Activated CD4-positive, alpha-beta T cell treated with anti-CD3 and anti-CD28 coated beads for 1 hour (primary cell): ENCODE measurements around the gene RASSF5.

Source experiments
- DNase-seq: peaks from one replicate; pipeline ENCODE4 v3.0.0-alpha.2; 2020

RASSF5 gene

DNA sequence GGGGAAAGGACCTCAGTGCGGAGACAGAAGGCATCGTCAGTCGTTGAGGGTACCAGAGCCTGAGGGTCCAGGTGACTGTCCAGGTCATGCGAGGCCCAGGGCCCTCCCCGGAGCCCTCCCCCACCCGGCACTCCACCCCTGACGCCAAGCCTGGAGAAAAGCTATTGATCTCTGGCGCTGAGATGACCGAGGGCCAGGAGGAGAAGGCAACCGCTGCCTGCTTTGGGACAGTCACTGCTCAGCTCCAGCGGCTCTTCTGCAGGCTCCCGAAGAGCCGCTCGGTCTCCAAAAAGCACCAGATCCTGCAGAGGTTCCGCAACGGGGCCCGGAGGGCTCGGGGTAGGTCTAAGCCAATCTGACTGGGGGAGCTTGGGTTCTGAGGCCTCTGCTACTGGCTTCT, 10.9 kb downstream of the RASSF5 start:
- DNase-seq: no peak

GRCh38 chr1:206518743-206519142, 11.4 kb downstream of the RASSF5 start:
- DNase-seq: no peak

GRCh38 chr1:206521127-206521526, 13.8 kb downstream of the RASSF5 start:
- DNase-seq: no peak

GRCh38 chr1:206521694-206522402, 14.5 kb downstream of the RASSF5 start:
- no peak for DNase-seq

DNA sequence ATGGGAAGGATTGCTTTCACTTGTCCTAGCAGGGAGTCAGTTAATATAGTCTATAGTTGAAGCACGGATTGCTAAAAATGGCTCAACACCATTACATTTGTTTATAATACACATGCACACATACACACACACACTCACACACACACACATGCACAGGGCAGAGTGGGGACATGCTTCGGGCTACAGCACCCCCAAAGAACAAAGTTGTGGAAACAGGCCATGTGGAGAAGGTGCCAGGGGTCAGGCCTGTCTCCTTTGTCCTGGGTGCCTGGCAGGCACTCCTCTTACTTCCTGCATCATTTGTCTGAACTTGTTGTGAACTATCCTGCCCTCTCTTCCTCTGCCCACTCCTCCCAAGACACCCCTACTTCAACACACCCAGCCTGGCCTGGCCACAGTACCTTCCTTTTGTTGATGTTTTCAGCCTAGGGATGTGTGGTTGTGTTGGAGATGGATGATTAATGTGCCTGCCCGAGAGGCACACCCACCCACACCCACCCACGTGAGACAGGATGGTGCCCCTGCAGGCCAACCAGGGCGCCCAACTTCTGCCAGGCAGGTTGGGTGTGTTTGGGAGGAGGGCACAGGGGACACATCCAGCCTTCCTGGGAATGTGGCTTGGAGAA, 17.5 kb downstream of the RASSF5 start:
- no peak for DNase-seq

GRCh38 chr1:206526064-206526911, 19.0 kb downstream of the RASSF5 start:
- DNase-seq: no peak

GRCh38 chr1:206529425-206529824, 22.1 kb downstream of the RASSF5 start:
- DNase-seq: no peak

DNA sequence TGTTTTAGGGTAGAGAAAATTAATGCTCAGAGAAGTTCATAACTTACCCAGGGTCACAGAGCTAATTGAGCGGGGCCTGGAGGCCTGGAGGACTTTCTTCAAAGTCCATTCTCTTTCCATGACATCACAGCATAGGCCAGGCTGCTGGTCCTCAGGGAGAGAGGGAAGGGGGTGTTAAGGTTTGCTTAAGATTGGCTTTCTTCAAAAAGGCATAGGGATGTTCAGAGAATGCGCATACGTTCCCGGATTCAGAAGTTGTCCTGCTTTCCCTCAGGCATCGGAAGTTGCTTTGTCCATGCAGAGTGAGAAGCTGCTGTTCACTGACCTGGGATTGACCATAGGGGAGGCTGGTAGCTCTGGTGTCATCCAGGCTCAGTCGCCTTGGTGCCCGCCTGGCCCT, 25.0 kb downstream of the RASSF5 start:
- no peak for DNase-seq

- DNase-seq: no peak
These were observed 27.2 kb downstream of the RASSF5 start for GRCh38 chr1:206534552-206534951.

- DNase-seq: no peak
These were observed 28.5 kb downstream of the RASSF5 start for GRCh38 chr1:206535853-206536188.

DNA sequence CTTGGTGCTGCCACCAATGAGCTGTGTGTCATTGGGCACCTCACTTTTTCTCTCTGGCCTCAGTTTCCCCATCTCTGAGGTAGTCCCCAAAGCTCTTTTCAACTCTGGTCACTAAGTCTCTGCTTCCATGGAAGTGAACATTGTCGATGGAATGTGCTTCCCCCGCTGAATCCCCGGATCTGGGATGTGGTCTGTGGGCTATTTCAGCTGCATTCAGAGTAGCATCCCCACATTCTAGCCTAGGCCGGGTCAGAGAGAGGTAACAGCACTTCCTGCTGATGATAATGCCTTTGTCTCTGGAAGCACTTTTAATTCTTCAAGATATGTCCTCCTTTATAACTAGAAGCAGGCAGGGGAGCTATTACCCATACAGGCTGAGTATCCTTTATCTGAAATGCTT, 29.8 kb downstream of the RASSF5 start:
- no peak for DNase-seq

- DNase-seq: no peak
These were observed 30.9 kb downstream of the RASSF5 start for GRCh38 chr1:206538086-206538770.

GRCh38 chr1:206538901-206539640, 31.7 kb downstream of the RASSF5 start:
- no peak for DNase-seq

DNA sequence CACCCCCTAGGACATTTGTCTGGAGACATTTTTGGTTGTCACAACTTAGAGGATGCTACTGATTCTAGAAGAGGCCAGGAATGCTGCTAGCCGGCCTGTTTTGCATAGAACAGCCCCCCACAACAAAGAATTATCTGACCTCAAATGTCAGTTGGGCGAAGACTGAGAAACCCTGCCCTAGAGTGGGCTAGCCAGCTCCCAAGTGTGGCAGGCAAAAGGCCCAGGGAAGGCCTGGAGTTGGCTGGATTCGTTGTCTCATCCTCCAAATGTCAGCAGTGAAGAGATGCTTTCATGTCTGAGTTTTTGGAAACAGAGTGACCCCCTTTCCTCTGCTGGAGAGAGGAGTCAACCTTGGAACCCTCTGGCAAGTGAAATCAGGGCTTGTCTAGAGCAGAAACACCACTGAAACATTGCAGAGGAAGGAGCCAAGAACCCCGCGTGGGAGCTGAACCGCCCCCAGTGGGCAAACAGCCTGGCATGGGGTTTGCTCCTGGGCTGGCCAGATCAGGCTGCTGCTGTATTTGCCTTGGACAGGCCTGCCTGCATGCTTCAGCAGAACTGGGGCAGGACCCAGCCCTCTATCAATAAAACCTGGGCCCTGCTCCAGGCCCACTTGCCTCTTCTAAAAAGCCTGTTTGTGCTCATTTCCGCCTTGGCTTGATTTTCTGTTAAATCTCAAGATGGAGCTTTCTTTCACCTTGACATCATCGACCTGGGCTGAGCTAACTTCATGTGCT, 32.9 kb downstream of the RASSF5 start:
- no peak for DNase-seq

GRCh38 chr1:206541236-206541833, 34.0 kb downstream of the RASSF5 start:
- no peak for DNase-seq

DNA sequence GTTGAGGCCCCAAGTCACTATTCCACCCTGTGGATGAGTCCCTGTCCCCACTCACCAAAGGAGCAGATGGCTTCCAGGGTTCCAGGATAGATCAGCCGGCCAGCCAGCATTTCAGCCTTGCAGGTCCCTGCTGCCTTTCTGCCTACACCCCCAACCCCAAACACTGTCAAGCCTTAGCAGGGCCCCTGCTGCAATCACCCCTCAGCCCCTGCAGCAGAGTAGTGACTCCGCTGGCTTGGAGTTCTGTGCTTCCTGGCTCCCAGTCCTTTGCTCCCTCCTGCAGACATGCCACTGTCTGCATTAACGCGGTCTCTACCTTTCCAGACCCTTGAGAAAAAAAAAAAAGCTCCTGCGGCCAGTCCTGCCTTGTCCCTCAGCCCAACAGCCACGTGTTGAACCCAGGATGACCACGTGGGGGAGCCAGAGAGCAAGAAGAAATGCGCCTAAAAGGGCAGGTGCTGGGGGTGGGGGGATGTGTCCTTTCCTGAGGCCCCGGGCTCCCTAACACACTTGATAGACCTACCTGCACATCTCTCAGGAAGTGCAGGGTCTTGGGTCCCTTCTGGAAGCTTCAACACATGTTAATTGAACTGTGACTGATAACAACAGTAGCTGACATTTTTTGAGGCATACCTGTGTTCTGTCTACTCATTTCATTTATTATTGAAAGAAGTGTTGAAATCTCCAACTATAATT, 37.4 kb downstream of the RASSF5 start:
- peak; percentile 72 for DNase-seq

GRCh38 chr1:206545351-206545750, 38.0 kb downstream of the RASSF5 start:
- DNase-seq: no peak

DNA sequence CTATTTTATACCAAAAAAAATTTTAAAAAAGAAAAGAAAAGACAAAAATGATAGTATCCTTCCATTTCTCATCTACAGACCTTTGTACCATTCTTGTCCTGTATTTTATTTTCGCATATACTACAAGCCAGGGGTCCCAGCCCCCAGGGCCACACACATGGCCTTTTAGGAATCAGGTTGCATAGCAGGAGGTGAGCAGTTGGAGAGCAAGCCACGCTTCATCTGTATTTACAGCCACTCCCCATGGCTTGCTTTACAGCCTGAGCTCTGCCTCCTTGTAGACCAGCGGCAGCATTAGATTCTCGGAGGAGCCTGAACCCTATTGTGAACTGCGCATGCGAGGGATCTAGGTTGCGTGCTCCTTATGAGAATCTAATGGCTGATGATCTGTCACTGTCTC, 39.8 kb downstream of the RASSF5 start:
- no peak for DNase-seq

GRCh38 chr1:206550446-206550845, 43.1 kb downstream of the RASSF5 start:
- DNase-seq: no peak

DNA sequence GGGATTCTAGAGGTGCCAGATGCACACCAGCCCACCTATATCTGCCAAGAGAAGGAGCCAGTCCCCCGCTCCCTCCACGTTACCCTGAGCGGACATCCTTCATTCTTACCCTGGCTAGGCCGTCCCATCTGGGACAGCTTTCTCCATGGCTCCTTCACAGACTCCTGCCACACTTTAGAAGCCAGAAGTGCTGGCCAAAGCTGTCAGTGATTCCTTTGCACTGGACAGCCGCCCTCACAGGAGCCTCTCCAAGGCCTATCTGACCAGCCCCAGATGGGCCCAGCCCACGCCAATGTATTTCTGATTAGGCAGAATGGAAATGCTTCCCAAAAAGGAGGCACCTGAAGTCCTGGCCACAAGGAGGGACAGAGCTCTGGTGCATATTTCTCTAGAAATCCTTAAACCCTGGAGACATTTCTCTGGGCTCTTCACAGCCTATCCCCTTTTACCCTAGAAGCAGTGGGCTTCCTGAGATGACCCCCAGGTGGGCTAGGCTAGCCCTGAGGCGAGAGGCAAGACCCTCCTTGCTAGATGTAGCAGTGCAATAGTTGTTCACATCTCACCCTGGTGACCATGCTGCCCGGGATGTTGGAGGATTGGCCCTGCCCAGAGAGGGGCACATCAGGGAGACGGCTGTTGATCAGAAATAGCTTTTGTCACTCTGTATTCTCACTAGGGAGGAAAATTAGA, 44.1 kb downstream of the RASSF5 start:
- no peak for DNase-seq
